Right lung (tissue), 5 donors: ENCODE measurements around the gene ECI1. TPM values are rescaled to one million over a fixed set of nuclear protein-coding genes. Genes with fewer than 3 reads are reported as not detected.

Experiments used
- DNase-seq, 2 donors: peaks; one replicate each; pipeline ENCODE4 v3.0.0-alpha.2; 2013
- polyA plus RNA-seq, 5 donors: library from polyadenylated mRNA; unstranded; fragments of 120-200 nt; gene quantifications; one replicate each; pipeline versions ENCODE4 v1.2.1 to v1.2.3, GENCODE V29; 2013; ENCODE audit warnings: inconsistent platforms in 1 of 5, low replicate concordance in 1 of 5; ENCODE audit not compliant: insufficient read length in 5 of 5, insufficient read depth in 1 of 5

The ECI1 gene
- polyA plus RNA-seq, 5 donors: 37.2 to 76.1 (median 44.8) TPM

DNA sequence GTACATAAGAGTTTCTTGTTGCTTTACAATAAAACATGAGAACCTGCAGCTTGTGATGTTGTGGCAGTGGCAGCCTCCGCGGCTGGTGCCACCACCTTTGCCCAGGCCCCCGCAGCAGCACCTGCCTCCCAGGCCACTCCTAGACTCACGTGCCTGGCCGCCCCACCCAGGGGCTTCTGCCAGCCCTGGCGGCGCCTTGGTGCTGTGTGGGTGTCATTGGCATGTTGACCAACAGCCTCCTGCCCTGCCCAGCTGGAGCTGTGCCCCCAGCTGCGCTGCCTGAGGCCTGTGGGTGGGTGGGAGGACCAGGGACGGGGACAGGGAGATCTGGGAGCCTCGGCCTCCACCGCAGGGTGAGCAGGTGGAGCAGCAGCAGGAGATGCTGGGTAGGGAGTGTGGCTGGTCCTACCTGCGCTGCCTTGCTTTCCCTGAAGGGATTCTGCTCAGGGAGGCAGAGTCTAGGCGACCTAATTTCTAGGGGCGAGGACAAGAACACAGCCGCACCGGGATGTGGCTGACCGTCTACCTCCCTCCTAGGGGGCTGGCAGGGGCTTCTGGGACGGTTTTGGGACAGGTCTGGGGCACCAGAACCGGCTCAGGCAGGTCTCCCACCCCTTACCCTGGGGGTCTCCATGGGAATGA lies 15.6 kb downstream of the ECI1 start:
- no peak for DNase-seq

DNA sequence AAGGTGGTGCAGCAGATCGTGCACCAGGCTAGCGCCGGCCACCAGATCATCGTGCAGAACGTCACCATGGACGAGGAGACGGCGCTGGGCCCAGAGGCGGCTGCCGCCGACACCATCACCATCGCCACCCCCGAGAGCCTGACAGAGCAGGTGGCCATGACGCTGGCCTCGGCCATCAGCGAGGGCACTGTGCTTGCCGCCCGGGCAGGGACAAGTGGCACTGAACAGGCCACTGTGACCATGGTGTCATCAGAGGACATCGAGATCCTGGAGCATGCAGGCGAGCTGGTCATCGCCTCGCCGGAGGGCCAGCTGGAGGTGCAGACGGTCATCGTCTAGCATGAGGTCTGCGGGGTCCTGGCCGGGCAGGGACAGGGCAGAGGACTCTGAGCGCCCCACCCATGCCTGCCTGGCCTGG lies 16.1 kb downstream of the ECI1 start:
- no peak for DNase-seq

DNA sequence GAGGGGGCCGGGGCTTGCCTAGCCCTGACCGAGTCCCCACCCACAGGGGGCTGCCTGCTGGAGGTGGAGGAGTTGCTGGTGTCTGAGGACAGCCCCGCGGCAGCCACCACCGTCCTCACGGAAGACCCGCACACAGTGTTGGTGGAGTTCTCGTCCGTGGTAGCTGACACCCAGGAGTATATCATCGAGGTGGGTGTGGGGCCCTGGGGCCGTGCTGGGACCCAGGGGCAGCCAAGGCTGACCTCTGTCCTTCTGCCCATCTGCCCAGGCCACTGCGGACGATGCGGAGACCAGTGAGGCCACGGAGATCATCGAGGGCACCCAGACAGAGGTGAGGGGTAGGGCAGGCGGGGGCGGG lies 16.6 kb downstream of the ECI1 start:
- no peak for DNase-seq

DNA sequence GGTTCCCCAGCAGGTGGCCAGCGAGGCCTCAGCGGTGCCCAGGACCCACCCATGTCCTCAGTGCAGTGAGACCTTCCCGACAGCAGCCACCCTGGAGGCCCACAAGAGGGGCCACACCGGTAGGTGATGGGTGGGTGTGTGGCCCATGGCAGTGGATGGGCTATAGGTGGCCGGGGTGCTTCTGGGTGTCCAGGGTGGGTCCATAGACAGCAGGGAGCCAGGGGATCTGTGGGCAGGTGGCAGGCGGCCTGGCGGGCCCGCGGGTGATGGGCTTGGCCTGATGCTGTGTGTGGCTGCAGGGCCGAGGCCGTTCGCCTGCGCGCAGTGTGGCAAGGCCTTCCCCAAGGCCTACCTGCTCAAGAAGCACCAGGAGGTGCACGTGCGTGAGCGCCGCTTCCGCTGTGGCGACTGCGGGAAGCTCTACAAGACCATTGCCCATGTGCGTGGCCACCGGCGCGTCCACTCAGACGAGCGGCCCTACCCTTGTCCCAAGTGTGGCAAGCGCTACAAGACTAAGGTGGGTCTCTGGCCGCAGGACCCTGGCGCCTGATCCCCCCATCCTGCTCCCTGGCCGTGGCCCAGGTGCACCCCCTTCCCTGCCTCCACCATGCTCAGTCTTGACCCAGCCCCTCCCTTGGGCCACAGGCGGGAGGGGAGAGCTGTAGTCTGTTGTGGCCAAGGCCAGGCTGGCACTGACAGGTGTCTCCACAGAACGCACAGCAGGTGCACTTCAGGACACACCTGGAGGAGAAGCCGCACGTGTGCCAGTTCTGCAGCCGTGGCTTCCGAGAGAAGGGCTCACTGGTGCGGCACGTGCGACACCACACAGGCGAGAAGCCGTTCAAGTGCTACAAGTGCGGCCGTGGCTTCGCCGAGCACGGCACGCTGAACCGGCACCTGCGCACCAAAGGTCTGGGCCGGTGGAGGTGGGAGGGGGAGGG lies 17.2 kb downstream of the ECI1 start:
- no peak for DNase-seq

DNA sequence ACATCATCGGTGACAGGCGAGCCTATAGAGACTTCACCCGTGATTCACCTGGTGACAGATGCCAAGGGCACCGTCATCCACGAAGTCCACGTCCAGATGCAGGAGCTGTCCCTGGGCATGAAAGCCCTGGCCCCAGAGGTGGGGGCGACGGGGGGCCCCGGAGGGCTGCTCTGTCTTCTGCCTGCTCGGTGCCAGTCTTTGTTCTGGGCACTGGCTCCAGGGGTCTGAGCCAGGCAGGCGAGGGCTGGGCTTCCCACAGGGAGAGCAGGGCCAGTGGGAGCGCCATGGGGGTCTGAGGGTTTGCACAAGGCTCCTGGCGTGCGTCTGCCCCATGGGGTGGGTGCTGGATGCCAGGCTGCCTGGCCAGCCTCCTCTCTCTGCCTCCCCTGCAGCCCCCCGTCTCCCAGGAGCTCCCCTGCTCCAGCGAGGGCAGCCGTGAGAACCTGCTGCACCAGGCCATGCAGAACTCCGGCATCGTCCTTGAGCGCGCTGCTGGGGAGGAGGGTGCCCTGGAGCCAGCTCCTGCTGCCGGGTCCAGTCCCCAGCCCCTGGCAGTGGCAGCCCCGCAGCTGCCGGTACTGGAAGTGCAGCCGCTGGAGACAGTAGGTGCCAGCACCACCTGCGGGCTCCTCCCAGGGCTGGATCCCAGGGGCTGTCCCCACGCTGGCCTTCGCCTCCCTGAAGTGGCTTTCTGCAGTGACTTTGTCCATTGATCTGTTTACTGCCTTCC lies 18.2 kb downstream of the ECI1 start:
- no peak for DNase-seq

DNA sequence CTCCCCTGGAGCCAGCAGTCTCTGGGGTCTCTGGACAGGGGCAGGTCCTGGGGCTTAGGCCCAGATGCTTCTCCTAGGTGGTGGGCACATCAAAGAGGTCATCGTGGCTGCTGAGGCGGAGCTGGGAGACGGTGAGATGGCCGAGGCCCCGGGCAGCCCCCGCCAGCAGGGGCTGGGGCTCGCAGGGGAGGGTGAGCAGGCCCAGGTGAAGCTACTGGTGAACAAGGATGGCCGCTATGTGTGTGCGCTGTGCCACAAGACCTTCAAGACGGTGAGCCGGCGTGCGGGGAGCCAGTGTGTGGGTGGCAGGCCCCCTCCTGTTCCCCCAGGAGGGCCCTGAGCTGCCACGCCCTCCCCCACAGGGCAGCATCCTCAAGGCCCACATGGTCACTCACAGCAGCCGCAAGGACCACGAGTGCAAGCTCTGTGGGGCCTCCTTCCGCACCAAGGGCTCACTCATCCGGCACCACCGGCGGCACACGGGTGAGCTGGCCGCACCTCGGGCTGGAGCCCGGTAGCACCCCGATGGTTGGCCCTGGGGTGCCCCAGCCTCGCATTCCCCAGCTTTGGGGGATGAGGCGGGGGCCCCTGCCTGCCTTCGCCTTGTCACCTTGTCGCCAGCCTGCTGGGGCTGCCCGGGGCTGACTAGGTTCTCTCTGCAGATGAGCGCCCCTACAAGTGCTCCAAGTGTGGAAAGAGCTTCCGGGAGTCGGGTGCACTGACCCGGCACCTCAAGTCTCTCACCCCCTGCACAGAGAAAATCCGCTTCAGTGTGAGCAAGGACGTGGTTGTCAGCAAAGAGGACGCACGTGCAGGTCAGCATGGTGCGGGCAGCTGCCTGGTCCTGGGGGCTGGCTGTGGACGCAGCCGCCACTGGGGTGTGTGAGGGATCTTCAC lies 19.0 kb downstream of the ECI1 start:
- DNase-seq: no peak

DNA sequence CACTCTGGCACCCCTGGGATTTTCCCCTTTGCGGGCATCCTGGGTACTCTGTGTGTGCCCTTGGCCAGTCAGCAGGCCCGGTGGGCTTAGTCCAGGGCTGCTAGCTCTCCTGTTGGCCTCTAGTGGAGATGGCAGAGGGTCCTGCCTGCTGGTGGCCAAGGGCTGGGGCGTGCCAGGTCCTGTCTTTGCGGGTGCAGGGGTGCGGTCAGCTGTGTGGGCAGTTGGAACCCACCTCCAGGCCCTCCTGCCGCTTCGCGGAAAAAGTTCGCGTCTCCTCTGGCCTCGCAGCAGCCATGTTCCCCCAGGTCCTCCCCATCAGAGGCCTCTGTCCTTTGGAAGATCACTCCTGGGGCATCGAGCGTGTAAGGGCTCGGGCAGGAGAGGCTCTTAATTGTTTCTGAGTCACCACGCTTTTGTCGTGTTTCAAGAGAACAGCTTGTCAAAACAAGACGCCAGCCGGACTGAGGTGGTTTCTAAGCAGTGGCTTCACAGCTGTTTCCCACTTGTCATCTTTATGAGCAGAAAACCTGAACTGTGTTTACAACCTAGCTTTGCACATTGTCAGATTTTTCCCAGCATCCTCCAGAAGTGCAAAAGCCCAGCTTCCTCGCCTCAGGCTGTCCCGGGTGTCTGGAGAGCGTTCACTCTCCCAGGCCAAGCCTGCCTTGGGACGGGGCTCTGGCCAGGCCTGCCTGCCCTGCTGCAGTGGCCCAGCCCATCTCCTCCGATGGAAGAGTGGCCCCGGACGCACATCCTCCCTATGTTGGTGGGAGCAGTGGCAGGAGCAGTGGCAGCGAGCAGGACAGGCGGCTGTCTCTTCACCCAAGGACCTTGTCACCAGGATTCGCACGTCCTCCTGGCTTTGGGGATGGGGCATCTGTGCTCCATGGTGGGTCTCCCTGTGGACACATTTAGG lies 20.1 kb downstream of the ECI1 start:
- DNase-seq: no peak

DNA sequence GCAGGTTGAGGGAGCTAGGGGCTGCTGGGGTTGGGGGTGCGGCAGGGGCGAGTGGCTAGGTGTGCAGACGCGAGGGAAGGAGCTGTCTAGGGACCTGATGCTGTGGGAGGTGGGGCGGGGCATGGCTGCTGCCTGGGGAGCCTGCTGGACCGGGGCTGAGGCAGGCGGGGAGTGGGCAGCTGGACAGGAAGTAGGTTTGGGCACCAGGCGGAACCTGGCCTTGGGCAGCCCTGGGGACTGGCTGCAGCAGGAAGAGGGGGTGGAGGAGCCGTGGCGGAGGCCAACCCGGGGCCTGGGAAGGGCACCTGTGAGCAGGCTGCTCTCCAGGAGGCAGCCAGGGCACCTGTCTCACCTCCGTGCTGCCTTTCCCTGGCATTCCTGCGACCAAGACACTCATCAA lies 21.0 kb downstream of the ECI1 start:
- DNase-seq: no peak

DNA sequence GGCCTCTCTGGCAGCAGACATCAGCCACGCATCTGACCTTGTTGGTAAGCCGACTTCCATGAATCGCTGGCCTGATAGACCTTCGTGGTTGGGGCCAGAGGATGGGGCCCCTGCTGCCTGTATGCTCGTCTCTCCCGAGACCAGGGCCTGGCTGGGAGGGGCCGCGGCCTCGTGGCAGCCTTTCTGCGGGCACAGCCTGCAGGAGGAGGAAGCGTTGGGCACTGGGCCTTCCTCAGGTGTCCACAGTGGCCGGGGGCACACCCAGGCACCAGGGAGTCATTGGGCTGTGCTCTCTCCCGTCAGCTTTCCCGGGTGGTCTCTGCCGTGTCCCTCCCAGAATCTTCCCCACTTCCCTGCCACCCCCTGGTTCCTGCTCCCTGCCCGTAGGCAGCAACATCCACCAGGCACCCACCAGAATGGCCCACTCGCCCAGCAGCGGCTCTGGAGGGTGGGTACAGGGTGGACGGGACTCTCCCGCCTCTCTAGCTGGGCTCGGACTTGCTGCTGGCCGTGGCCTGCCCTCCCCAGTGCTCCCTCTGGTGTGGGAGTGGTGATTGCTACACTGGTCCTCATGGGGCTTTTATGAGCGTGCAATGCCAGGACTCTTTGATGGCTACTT lies 21.6 kb downstream of the ECI1 start:
- DNase-seq: no peak

DNA sequence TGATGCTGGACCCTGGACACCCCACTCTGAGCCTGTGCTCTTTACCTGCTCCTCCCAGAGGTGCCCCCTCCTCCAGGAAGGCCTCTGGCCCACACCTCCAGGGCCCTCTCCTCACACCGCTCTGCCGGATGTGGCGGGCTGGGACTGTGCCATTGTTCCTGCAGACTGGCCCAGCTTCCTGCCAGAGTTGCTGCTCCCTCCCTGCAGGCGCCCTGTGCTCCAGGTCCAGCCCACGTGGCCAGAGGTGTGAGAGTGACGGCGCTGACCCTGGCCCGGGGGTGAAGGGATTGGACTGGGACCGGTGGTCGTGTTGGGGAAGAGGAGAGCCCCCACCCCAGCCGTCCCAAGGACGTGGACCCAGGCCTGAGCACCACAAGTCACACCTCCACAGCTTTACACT lies 22.3 kb downstream of the ECI1 start:
- DNase-seq: no peak

DNA sequence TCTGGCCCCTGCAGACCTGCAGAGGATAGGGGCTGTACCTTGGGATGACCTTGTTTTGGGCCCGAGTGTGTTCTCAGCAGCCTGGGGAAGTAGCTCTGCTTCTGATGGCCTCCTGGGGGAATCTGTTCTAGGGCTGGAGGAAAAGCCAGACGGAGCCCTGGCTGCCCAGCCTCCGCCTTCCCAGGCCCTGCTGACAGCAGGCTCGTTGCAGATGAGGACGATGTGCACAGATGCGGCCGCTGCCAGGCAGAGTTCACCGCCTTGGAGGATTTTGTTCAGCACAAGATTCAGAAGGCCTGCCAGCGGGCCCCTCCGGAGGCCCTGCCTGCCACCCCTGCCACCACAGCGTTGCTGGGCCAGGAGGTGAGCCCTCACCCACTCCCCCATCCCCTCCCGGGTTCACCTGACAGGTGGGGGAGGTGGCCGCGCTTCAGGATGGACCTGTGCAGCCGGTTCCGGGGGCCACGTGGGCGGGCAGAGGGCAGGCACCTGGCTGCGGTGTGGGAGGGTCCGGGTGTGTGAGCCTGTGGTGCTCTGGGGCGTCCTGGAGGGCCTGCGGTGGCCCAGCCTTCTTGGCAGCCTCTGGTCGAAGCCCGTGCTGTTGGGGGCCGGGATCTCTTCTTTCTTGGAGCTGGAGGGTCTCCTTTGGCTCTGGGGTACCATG lies 23.1 kb downstream of the ECI1 start:
- no peak for DNase-seq

DNA sequence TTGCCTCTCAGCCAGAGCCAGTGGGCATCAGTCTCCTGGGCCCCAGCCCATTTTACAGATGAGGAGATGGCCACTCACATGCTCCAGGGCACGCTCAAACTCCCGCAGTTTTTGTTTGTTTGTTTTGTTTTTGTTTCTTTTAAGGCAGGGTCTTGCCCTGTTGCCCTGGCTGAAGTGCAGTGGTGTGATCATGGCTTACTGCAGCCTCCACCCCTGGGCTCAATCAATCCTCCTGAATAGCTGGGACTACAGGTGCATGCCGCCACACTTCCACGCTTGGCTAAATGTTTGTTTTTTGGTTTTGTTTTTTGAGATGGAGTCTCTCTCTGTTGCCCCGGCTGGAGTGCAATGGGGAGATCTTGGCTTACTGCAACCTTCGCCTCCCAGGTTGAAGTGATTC lies 24.5 kb downstream of the ECI1 start:
- no peak for DNase-seq

DNA sequence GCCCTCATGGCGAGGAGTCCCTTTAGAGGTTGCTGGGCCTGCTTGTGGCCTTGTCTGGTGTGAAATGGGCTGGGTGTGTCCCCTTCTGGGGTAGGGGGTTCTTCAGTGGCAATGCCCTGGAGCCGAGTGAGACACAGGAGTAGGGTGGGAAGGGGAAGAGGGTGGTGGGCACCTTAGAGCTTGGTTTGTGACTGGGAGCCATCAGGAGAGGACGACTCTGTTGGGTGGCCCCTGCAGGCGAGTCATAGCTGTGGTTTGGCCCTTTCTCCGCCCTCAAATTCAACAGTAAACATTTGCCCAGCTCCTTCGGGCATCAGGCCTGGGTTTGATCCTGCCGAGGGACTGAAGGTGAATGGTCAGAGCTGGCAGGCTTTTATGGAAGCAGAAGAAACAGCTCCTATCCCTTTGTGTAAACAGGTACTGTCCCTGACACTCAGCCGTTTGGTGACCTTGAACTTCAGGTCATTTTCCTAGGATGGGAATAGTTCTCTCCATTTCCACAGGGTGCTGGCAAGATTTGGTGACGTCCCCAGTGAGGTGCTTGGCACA lies 25.1 kb downstream of the ECI1 start:
- no peak for DNase-seq

DNA sequence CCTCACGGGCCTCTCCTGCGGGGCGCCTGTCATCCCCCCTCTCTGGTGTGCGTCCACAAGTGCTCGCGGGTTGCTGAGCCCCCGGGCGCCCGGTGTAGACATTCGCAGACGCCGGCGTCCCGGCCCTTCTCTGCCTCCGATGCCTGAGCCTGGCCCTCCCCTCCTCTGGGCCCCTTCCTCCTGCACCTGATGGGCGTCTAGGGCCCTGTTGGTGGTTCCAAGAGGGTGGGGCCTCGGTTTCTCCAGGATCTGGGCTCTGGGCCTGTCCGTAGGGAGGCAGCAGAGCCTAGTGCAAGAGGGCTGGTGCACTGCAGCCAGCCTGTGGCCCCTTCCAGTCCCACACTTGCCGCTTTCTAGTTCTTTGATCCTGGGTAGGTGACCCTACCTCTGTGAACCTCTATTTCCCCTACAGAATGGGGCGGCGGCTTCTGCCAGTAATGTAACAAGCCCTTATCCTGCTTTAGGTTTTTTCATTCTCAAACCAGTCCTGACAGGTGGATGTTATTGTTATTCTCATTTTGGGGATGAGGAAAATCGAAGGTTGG lies 27.4 kb downstream of the ECI1 start:
- no peak for DNase-seq

DNA sequence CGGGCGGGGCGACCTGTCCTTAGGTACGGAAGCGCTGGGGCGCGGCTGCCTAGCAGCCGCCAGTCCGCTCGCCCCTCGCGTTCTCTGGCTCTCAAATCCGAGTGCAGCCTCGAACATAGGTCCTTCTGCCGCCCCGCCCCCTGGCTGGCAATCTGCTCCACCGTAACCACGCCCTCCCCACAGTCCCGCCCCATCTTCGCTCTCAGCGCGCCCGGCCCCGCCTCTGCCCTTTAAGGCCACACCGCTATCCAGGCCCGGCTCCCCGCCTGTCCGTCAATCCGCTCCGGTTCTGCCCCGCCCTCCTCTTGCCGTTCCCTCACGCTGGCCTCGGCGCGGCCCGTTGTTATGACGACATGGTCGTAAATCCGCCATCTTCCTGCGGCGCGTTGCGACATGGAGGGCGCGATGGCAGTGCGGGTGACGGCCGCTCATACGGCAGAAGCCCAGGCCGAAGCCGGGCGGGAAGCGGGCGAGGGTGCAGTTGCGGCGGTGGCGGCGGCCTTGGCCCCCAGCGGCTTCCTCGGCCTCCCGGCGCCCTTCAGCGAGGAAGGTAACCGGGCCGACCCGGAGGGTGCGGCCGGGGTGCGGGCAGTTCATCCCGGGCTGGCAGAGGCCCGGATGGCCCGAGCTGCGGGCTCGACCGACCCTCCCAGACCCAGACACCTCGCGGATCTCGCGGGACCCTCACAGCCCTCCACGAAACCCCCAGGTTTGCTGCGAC lies 28.0 kb downstream of the ECI1 start, which contains the start of gene E4F1:
E4F1 (plus strand) TSS at position 371 of the 721 bp plus-strand sequence; CDS start at position 394, 23 bp downstream.
- DNase-seq: peak; percentile 98 to 99

DNA sequence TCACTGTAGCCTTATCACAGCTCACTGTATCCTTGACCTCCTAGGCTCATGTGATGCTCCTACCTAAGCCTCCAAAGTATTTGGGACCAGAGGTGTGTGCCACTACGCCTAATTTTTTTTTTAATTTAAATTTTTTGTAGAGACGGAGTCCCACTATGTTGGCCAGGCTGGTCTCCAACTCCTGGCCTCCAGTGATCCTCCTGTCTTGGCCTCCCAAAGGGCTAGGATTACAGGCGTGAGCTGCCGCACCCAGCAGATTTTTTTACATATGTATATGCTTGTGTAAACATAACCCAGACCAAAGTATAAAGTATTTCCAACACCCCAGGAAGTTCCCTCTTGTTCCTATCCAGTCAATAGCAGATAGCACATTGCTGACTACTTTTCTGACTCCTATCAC lies 35.1 kb downstream of the ECI1 start:
- DNase-seq: no peak

DNA sequence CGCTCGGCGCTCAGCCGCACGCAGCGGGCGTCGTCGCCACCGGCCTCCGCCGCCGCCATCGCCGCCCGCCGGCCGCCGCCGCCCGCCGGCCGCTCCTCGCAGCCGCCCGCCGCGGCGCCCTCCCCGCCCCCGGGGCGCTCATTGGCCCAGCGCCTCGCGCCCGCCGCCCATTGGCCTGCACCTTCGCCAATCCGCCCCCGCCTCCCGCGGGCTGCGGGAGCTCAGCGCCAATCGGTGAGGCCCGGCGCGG lies 36.7 kb downstream of the ECI1 start, which contains the start of gene PGP:
PGP (minus strand) TSS at position 122 of the 250 bp plus-strand sequence; CDS start at position 59, 63 bp downstream.
- DNase-seq: no peak
